ENCODE measurements around the gene CDK2. TPM values are rescaled to one million over a fixed set of nuclear protein-coding genes. Genes with fewer than 3 reads are reported as not detected.
"Not testable (repeated sequence)": the region's sequence is repeated elsewhere in the genome, so short reads cannot be mapped to it uniquely, and the experiment has no call there.

Gene CDK2
- 40.9 and 41.8 TPM in 2 replicates for total RNA-seq (2014; rRNA removed; shearing (Covaris generic); ENCODE audit: low replicate concordance)

- H3K36me3 ChIP-seq: peaks cover 32% of the 10 kb centered on the region
- 0 out of 2 replicates have a peak, but pooled peaks cover 3% of the 10 kb centered on the region for H3K9me3 ChIP-seq
- H3K27me3 ChIP-seq: no peaks in the 10 kb centered on the region
- DNase-seq: peak; percentile 88
- H3K4me3 ChIP-seq: peak within 1 kb of the TSS; percentile 86
These were observed at the start of gene CDK2 for GRCh38 chr12:55966408-55967281. Gene CDK2 (plus strand): TSS chr12:55966830. CDS start chr12:55967009, 179 bp downstream.

- H3K27me3 ChIP-seq, H3K4me3 ChIP-seq, H3K9me3 ChIP-seq: not testable (repeated sequence)
- H3K36me3 ChIP-seq: peaks cover 17% of the 10 kb centered on the region
- DNase-seq: peak; percentile 58
These were observed 47.6 kb upstream of the CDK2 start for GRCh38 chr12:55919032-55919431.

DNA sequence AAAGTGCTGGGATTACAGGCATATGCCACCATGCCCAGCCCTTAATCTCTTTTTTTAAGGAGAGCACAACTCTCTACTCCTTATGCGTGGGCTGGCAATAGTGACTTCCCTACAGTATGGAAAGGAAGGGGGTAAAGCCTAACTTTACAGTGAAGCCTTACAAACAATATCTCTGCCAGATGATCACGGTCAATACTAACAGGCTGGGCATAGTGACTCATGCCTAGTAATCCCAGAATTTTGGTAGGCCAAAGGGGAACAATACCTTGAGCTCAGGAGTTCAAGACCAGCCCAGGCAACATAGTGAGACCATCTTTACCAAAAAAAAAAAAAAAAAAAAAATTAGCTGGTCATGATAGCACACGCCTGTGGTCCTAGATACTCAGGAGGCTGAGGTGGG, 44.5 kb upstream of the CDK2 start:
- Histone ChIP-seq H3K27me3 (no peaks in the 10 kb centered on the region), H3K36me3 (peaks cover 8% of the 10 kb centered on the region), H3K4me3 (no peak overlapping the region), H3K9me3 (no peaks in the 10 kb centered on the region)
- peak; percentile 9 for DNase-seq

DNA sequence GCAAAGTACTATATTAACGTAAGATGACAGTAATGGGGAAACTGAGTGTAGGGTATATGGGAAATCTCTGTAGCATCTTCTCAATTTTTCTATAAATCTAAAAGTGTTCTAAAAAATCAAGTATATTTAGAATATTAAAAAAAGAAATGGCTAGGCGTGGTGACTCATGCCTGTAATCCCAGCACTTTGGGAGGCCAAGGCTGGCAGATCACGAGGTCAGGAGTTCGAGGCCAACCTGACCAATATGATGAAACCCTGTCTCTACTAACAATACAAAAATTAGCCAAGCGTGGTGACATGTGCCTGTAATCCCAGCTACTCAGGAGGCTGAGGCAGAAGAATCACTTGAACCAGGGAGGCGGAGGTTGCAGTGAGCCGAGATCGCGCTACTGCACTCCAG, 43.0 kb upstream of the CDK2 start:
- not testable (repeated sequence) for H3K36me3 ChIP-seq, H3K4me3 ChIP-seq, H3K27me3 ChIP-seq, H3K9me3 ChIP-seq
- DNase-seq: peak; percentile 14

DNA sequence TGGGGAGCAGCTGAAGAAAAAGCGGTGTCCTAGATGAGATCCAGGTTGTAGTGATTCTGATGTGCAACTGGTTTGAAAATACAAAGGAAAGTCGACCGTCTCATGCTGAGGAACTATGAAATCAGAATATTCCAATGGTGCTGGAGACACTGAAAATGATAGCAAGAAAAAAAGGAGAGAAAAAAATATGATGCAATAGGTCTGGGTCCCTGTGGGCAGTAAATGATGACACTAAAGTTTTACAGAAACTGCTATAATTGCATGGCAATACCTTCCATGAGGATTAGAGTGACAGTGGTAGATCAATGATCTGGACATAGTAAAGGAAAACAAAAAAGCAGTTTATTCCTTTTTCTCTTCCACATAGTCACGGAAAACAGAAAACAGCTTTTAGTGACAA, 41.3 kb upstream of the CDK2 start:
- H3K9me3 ChIP-seq: no peaks in the 10 kb centered on the region
- H3K36me3 ChIP-seq: peaks cover 8% of the 10 kb centered on the region
- H3K27me3 ChIP-seq: no peaks in the 10 kb centered on the region
- no peak for DNase-seq
- peak overlapping the region; percentile 97 for H3K4me3 ChIP-seq

DNA sequence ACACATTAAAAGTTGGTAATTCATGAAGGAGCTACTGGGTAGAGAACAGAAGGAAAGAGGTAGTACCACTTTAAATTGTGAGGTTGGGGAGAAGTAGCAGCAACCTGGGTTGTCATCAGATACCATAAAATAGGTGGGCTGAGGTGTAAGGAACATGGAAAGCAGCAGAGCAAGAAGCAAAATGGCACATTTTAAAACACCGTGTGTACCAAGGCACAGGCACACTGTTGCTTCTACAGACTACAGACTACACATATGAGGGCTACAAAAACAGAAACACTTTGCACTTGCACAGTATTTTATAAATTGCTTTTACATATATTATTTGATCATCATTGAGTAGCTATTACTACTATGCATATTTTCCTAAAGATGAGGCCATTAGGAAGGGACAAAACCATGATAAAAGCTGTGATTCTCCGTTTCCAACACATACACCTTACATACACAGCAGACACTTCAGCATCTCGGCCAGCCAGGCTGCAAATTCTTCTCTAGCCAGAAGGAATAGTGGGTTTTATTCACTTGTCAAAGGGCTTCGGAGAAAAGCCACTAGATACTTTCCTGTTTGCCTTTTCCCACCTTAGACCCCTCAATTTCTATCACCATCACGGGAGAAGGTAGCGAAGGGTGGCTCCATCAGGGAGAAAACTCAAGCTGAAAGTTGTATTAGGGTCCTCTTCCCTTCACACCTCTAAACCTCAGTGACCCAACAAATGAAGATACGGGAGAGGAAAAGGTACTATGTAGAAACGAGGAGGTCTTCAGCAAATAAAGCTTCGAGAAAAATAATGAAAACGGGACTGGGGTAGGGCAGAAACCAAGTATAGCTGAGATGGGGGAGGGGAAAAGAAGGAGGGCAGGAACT, 40.5 kb upstream of the CDK2 start:
- Histone ChIP-seq H3K27me3 (no peaks in the 10 kb centered on the region), H3K9me3 (no peaks in the 10 kb centered on the region), H3K36me3 (peaks cover 8% of the 10 kb centered on the region), H3K4me3 (peak overlapping the region; percentile 97)
- DNase-seq: no peak

GRCh38 chr12:55926738-55927587, 39.7 kb upstream of the CDK2 start:
- Histone ChIP-seq H3K27me3 (no peaks in the 10 kb centered on the region), H3K4me3 (peak overlapping the region; percentile 97), H3K36me3 (peaks cover 8% of the 10 kb centered on the region), H3K9me3 (no peaks in the 10 kb centered on the region)
- peak; percentile 95 for DNase-seq

DNA sequence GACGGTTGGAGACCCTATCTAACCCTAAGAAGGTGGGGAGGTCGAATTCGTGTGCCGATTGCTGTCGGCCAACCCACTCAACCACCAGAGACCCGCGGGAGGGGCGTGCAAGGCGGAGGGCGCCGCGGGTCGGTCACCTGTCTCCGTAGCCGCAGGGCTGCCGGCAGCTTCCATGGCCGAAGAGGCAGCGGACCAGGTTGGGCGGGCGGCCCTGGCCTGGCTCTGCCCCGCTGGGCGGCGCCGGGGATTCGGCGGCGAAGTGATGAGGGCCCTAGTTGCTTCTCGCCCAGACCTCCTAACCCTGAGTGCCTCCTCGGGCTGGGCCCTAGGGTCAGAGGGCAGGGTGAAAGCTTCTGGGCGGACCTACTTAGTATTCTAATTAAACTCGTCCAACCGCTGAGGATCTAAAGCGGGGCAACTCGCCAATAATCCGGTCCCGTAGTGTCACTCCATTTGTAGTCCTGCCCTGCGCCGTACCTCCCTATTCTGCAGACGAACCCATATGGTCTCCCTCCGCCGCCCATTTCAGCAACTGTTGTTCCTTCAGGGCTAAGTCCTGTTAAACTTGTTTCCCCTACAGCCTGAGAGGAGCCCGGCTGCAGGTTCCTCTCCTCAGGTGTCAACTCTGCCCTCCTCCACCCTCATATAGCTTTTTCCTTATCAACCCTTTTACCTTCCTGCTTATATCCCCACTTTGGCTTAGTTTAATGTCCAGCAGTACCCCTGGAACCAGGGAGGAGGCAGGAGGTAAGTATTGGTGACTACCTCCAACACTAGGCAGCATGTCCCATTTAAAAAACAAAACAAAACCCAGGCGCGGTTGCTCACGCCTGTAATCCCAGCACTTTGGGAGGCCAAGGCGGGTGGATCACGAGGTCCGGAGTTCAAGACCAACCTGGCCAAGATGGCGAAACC, 38.8 kb upstream of the CDK2 start, which contains the start of gene PYM1:
Gene PYM1, minus strand, starts transcription at position 307 of the 915 bp plus-strand sequence. Its CDS starts 133 bp downstream, at position 174.
- DNase-seq: peak; percentile 74
- Histone ChIP-seq H3K36me3 (peaks cover 4% of the 10 kb centered on the region), H3K27me3 (no peaks in the 10 kb centered on the region)

GRCh38 chr12:55929306-55929791, 37.3 kb upstream of the CDK2 start:
- Histone ChIP-seq H3K36me3 (peaks cover 3% of the 10 kb centered on the region), H3K9me3 (no peaks in the 10 kb centered on the region), H3K4me3 (no peak overlapping the region), H3K27me3 (no peaks in the 10 kb centered on the region)
- no peak for DNase-seq

More for the DNA sequence above, 38.8 kb upstream of the CDK2 start, which contains the start of gene PYM1:
- no peaks in the 10 kb centered on the region for H3K9me3 ChIP-seq
- peak within 1 kb of the TSS; percentile 97 for H3K4me3 ChIP-seq

DNA sequence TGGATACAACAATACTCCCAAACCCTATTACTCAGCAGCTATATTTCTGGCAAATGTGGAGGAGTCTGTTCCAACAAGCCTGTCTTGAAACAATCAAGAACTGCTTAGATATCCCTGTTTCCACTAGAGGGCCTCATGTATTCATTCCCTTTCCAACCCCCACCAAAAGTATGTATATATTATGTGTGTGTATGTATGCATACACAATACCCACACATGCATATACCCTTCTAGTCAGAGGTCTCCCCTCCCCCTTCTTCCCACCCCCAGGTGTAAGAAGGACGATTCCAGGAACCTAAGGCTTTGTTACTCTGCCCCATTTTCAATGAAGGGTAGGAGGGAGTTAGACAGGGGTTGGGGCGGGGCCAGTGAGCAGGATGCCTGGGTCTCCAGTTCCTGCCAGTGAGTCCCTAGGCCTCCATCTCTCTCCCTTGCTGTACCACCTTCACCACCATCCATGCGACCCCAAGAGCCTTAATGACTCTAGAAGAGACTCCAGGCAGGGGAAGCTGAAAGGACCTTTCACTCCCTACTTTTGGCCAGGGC, 35.8 kb upstream of the CDK2 start, which contains the start of gene DGKA:
Gene DGKA, plus strand, starts transcription at position 392 of the 546 bp plus-strand sequence. CDS start 5,342 bp downstream, outside the sequence.
- no peaks in the 10 kb centered on the region for H3K27me3 ChIP-seq
- H3K4me3 ChIP-seq: peak within 1 kb of the TSS; percentile 47
- no peaks in the 10 kb centered on the region for H3K36me3 ChIP-seq
- DNase-seq: peak; percentile 37
- no peaks in the 10 kb centered on the region for H3K9me3 ChIP-seq

GRCh38 chr12:55931317-55931779, 35.3 kb upstream of the CDK2 start:
- no peaks in the 10 kb centered on the region for H3K27me3 ChIP-seq
- peak overlapping the region; percentile 47 for H3K4me3 ChIP-seq
- H3K9me3 ChIP-seq: no peaks in the 10 kb centered on the region
- no peak for DNase-seq
- H3K36me3 ChIP-seq: no peaks in the 10 kb centered on the region

DNA sequence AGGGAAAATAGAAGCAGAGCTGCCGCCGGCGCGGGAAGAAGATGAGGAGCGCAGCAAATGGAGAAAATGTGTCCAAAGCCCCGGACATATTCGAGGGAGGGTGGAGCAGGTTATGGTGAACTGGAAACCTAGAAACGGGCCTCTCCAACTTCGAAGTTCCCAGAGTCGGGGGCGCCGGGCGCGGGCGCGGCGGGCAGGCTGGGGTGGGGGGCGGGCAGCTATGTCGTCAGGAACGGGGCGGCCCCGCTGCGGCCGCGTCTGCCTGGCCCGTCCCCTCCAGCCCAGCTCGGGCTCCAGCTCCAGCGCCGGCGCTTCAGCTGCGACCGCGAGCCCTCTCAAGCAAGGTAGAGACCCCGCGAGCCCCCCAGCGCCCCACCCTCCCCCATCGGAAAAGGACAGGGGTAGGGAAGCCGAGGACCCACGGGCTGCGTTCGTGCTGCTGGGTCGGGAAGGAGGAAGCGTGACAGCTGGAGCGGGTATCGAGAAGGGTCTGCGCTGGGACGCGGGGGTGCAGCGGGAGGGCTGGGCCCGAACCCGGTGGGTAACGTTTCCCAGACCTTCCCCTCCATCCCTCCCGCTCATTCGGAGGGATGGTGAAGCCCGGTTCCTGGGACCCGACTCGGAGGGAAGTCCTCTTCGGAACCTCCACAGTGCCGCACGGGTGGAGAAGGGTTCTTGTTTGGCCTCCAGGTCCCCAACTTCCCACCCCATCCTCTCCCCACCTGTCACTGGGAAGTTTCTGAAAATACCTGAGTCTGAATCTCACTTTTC, 34.7 kb upstream of the CDK2 start:
- no peaks in the 10 kb centered on the region for H3K9me3 ChIP-seq
- no peaks in the 10 kb centered on the region for H3K36me3 ChIP-seq
- DNase-seq: peak; percentile 30
- H3K4me3 ChIP-seq: peak overlapping the region; percentile 47
- H3K27me3 ChIP-seq: no peaks in the 10 kb centered on the region

- H3K9me3 ChIP-seq: no peaks in the 10 kb centered on the region
- H3K27me3 ChIP-seq: no peaks in the 10 kb centered on the region
- H3K4me3 ChIP-seq: peak overlapping the region; percentile 47
- H3K36me3 ChIP-seq: no peaks in the 10 kb centered on the region
- DNase-seq: no peak
These were observed 34.1 kb upstream of the CDK2 start for GRCh38 chr12:55932551-55932910.

DNA sequence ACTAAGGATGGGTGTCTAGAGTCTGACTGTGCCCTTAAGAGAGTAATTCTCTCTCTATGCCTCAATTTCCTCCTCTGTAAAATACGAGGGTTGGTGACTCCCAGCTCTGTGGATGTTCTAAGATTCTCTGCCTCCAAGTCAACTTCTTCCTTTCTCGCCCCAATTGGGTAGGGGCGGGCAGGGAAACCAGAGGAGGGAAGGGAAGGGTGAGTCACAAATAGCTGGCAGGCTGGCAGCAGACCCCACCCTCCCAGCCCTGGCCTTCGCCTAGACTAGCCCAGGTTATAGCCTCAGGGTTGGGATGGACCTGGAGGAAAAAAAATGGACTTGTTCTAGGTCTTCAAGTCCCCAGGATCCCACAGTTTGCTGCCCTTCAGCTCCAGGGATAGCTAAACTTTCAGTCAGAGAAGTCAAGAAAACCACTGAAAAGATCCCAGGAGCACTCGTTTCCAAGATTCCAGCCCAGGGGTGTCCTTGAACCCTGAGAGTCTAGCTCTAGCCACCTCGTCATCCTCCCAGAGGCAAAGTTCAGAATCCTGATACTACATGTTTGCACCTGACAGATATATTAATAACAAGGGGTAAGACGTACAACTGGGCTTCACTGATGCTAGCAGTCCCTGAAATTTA, 33.3 kb upstream of the CDK2 start:
- Histone ChIP-seq H3K36me3 (no peaks in the 10 kb centered on the region), H3K9me3 (no peaks in the 10 kb centered on the region), H3K4me3 (peak overlapping the region; percentile 47; the same call in 1 of the 2 replicates), H3K27me3 (no peaks in the 10 kb centered on the region)
- peak; percentile 77 for DNase-seq

Measured in MG63 (cell line).